ENCODE results near the gene KIF18B. TPM values are rescaled to one million over a fixed set of nuclear protein-coding genes. Genes with fewer than 3 reads are reported as not detected.

The KIF18B gene
- total RNA-seq, 3 donors from 2014 or later = 0.15 to 0.64 TPM; not detected in 1

DNA sequence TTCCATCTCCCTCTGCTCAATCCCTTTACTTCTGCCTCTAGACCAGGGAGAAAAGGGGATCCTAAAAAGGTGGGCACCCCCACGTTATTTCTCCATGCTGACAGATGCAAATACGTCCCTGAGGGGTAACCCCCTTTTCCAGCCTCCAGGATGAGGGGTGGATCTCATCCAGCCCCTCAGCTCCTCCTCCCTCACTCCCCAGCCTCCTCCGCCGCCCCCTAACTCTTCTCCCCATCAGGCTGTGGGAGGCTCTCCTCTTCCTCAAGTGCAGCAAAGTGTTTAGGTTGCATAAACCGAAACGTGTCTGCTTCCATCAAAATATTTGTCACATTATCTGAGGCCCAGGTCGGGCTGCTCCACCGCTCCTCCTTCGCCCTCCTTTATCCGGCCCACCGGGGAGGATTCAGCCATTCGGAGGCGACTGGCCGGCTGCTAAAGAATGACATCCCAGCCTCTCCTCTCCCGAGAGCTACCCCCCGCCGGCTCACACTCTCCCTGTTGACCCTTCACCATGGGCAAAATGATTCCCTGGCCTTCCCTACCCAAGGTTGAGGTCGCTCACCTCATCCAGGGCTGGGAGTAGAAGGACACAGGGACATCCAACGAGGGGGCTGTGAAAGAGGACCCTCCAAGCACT lies 21.7 kb upstream of the KIF18B start:
- intact Hi-C loops (cut with DNase I; ENCODE audit: low total_unique reads) = no loop called here
- H3K4me1 ChIP-seq = peaks cover 4 to 9% of the 10 kb centered on the region in 2 donors

DNA sequence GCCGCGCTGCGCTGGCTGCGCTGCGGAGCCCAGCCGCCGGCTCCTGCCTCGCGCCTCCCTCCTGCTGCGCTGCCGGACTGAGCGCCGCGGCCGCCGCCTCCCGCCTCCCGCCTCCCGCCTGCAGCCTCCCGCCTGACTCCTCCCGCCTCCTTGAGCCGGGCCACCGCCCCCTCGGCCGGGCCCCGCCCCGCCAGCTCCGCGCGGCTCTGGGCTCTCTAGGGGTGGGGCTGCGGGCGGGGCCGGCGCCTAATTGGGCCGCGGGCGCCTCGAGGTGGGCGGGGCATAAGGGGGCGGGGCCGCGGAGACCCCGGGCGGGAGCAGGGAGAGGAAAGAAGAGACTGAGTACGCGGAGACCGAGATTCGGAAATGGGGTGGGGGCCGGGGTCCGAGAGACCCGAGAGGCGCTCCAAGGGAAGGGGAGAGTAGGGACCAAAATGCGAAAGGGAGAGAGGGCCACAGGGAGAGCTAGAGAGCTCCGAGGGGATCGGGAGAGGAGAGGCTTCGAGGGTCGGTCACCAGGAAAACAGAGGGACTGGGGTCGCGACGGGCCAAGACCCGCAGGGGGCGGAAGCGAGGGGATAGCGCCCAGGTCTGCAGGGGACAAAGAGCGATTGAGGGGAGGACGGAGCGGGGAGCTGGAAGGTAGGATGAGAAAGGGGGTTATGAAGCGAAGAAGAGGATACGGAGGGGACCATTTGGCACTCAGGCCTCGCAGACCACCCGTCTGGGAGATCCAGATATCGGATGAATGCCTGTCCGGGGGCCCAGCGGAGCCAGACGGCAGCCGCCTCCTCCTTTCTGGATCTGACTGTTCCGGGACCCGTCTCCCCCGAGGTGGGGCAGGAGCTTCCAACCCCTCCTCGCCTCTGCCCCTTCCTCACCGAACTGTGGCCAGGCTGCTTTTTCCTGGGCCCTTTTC lies 20.9 kb upstream of the KIF18B start, which contains the start of gene C1QL1:
Gene C1QL1 (minus strand): TSS at position 79 of the 919 bp plus-strand sequence. CDS start 255 bp downstream, outside the sequence.
- TF ChIP-seq CTCF (IDR thresholded peaks at IDR 0.05) = no peak
- no peak for TF ChIP-seq POLR2AphosphoS5 (IDR thresholded peaks at IDR 0.05)
- no peak for TF ChIP-seq POLR2A (IDR thresholded peaks at IDR 0.05)
- no peaks in the 10 kb centered on the region for H3K9me3 ChIP-seq
- H3K4me3 ChIP-seq = peak within 1 kb of the TSS; percentile 35 to 66 (median 52)
- intact Hi-C loops (cut with DNase I; ENCODE audit: low total_unique reads) = no loop called here
- H3K27me3 ChIP-seq = peaks cover 11 to 27% of the 10 kb centered on the region in 2 donors
- peak; percentile 82 to 85 for DNase-seq (ENCODE audit: low spot score in 2 of 2)
- H3K27ac ChIP-seq = no peak within 1 kb of the TSS
- no peaks in the 10 kb centered on the region for H3K36me3 ChIP-seq
- H3K4me1 ChIP-seq = peaks cover 4 to 9% of the 10 kb centered on the region in 2 donors

More for the DNA sequence above, 21.7 kb upstream of the KIF18B start:
- no peak for TF ChIP-seq POLR2AphosphoS5 (IDR thresholded peaks at IDR 0.05)
- TF ChIP-seq CTCF (IDR thresholded peaks at IDR 0.05) = no peak
- TF ChIP-seq POLR2A (IDR thresholded peaks at IDR 0.05) = no peak
- DNase-seq (ENCODE audit: low spot score in 2 of 2) = no peak
- Histone ChIP-seq H3K27ac (no peak overlapping the region), H3K27me3 (peaks cover 11 to 27% of the 10 kb centered on the region in 2 donors), H3K36me3 (no peaks in the 10 kb centered on the region), H3K4me3 (peak overlapping the region in 1 of 3 donors; percentile 66), H3K9me3 (no peaks in the 10 kb centered on the region)

DNA sequence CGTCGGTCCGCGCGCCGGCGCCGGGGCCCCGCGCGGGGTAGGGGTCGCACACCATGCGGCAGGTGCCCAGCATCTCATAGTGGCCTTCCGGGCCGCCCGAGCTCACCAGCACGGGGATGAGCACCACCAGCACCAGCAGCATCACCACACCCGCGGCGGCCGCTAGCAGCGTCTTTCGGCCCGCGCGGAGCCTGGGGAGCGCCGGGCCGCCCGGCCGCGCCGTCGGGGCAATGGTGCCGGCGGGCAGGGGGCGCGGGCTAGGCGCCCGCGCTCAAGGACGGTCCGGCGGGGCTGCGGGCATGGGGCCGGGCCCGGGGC lies 20.3 kb upstream of the KIF18B start:
- intact Hi-C loops (cut with DNase I; ENCODE audit: low total_unique reads) = no loop called here
- Histone ChIP-seq H3K9me3 (no peaks in the 10 kb centered on the region), H3K27ac (no peak overlapping the region), H3K4me3 (peak overlapping the region in 2 of 3 donors; percentile 52 to 66), H3K27me3 (peaks cover 11 to 27% of the 10 kb centered on the region in 2 donors), H3K36me3 (no peaks in the 10 kb centered on the region), H3K4me1 (peaks cover 4 to 9% of the 10 kb centered on the region in 2 donors)
- DNase-seq (ENCODE audit: low spot score in 2 of 2) = no peak
- TF ChIP-seq POLR2AphosphoS5 (IDR thresholded peaks at IDR 0.05) = no peak
- TF ChIP-seq POLR2A (IDR thresholded peaks at IDR 0.05) = no peak
- TF ChIP-seq CTCF (IDR thresholded peaks at IDR 0.05) = no peak

GRCh38 chr17:44967026-44967906 lies 19.7 kb upstream of the KIF18B start:
- H3K27ac ChIP-seq = no peak overlapping the region
- H3K36me3 ChIP-seq = no peaks in the 10 kb centered on the region
- DNase-seq (ENCODE audit: low spot score in 2 of 2) = no peak
- peaks cover 11 to 27% of the 10 kb centered on the region in 2 donors for H3K27me3 ChIP-seq
- H3K9me3 ChIP-seq = no peaks in the 10 kb centered on the region
- intact Hi-C loops (cut with DNase I; ENCODE audit: low total_unique reads) = no loop called here
- peak overlapping the region in 2 of 3 donors; percentile 52 to 66 for H3K4me3 ChIP-seq
- no peak for TF ChIP-seq CTCF (IDR thresholded peaks at IDR 0.05)
- no peak for TF ChIP-seq POLR2AphosphoS5 (IDR thresholded peaks at IDR 0.05)
- TF ChIP-seq POLR2A (IDR thresholded peaks at IDR 0.05) = no peak
- peaks cover 4 to 9% of the 10 kb centered on the region in 2 donors for H3K4me1 ChIP-seq
